Measurements from ENCODE around the gene RIN2.

The RIN2 gene

GRCh38 chr20:19743640-19743995 is 14.4 kb upstream of the RIN2 start:
- Histone ChIP-seq H3K4me3 (no peak overlapping the region), H3K9me3 (peaks cover 0 to 5% (median 3%) of the 10 kb centered on the region in 3 donors), H3K36me3 (no peaks in the 10 kb centered on the region), H3K27me3 (peaks cover 0 to 7% of the 10 kb centered on the region in 2 donors), H3K27ac (no peak overlapping the region), H3K4me1 (no peaks in the 10 kb centered on the region)
- intact Hi-C loops (cut with DNase I; ENCODE audit: low total_unique reads), result no loop called here
- no peak for TF ChIP-seq CTCF (IDR thresholded peaks at IDR 0.05)
- DNase-seq, result no peak

- H3K27me3 ChIP-seq, result peaks cover 0 to 7% of the 10 kb centered on the region in 2 donors
- no peak overlapping the region for H3K4me3 ChIP-seq
- intact Hi-C loops (cut with DNase I; ENCODE audit: low total_unique reads), result no loop called here
- peaks cover 0 to 5% (median 3%) of the 10 kb centered on the region in 3 donors for H3K9me3 ChIP-seq
- no peaks in the 10 kb centered on the region for H3K36me3 ChIP-seq
- TF ChIP-seq CTCF (IDR thresholded peaks at IDR 0.05), result no peak
- H3K4me1 ChIP-seq, result peaks cover 0 to 6% (median 2%) of the 10 kb centered on the region in 4 donors
- no peak overlapping the region for H3K27ac ChIP-seq
- DNase-seq, result no peak
Observed at GRCh38 chr20:19745106-19745505, 13.0 kb upstream of the RIN2 start.

- Histone ChIP-seq H3K4me3 (no peak overlapping the region), H3K4me1 (peaks cover 0 to 11% (median 5%) of the 10 kb centered on the region in 4 donors), H3K9me3 (peaks cover 0 to 5% (median 3%) of the 10 kb centered on the region in 3 donors), H3K27me3 (peaks cover 0 to 7% of the 10 kb centered on the region in 2 donors), H3K36me3 (no peaks in the 10 kb centered on the region), H3K27ac (no peak overlapping the region)
- no peak for DNase-seq
- TF ChIP-seq CTCF (IDR thresholded peaks at IDR 0.05), result no peak
- intact Hi-C loops (cut with DNase I; ENCODE audit: low total_unique reads), result no loop called here
Observed at GRCh38 chr20:19745584-19745983, 12.5 kb upstream of the RIN2 start.

- TF ChIP-seq CTCF (IDR thresholded peaks at IDR 0.05), result no peak
- no peak overlapping the region for H3K27ac ChIP-seq
- H3K9me3 ChIP-seq, result peaks cover 0 to 5% (median 3%) of the 10 kb centered on the region in 3 donors
- H3K36me3 ChIP-seq, result no peaks in the 10 kb centered on the region
- no peak overlapping the region for H3K4me3 ChIP-seq
- DNase-seq, result no peak
- peaks cover 0 to 7% of the 10 kb centered on the region in 2 donors for H3K27me3 ChIP-seq
- H3K4me1 ChIP-seq, result peaks cover 0 to 18% (median 12%) of the 10 kb centered on the region in 4 donors
- intact Hi-C loops (cut with DNase I; ENCODE audit: low total_unique reads), result no loop called here
Observed at GRCh38 chr20:19746396-19746795, 11.7 kb upstream of the RIN2 start.

GRCh38 chr20:19747903-19748302 is 10.2 kb upstream of the RIN2 start:
- Histone ChIP-seq H3K4me1 (peaks cover 0 to 18% (median 13%) of the 10 kb centered on the region in 4 donors), H3K27ac (no peak overlapping the region), H3K27me3 (peaks cover 0 to 3% of the 10 kb centered on the region in 2 donors), H3K36me3 (no peaks in the 10 kb centered on the region), H3K4me3 (no peak overlapping the region), H3K9me3 (peaks cover 0 to 5% (median 3%) of the 10 kb centered on the region in 3 donors)
- TF ChIP-seq CTCF (IDR thresholded peaks at IDR 0.05), result no peak
- no peak for DNase-seq
- intact Hi-C loops (cut with DNase I; ENCODE audit: low total_unique reads), result no loop called here

GRCh38 chr20:19748681-19749080 is 9.4 kb upstream of the RIN2 start:
- H3K27me3 ChIP-seq, result no peaks in the 10 kb centered on the region
- H3K4me3 ChIP-seq, result no peak overlapping the region
- intact Hi-C loops (cut with DNase I; ENCODE audit: low total_unique reads), result no loop called here
- no peak overlapping the region for H3K27ac ChIP-seq
- H3K9me3 ChIP-seq, result peaks cover 0 to 5% (median 3%) of the 10 kb centered on the region in 3 donors
- TF ChIP-seq CTCF (IDR thresholded peaks at IDR 0.05), result no peak
- no peaks in the 10 kb centered on the region for H3K36me3 ChIP-seq
- DNase-seq, result no peak
- peaks cover 0 to 18% (median 13%) of the 10 kb centered on the region in 4 donors for H3K4me1 ChIP-seq
